Activated naive CD4-positive, alpha-beta T cell treated with anti-CD3 and anti-CD28 coated beads, Interleukin-2, amount 10 ng/mL, durations not matched to agents 5 hours and 36 hours (primary cell): ENCODE results near the gene SRSF6. TPM values are rescaled to one million over a fixed set of nuclear protein-coding genes. Genes with fewer than 3 reads are reported as not detected.

ENCODE experiments used
- total RNA-seq, 2 experiments: library from RNA; stranded (reverse); gene quantifications; one replicate each; pipeline ENCODE4 v1.2.3, GENCODE V29; 2021

SRSF6 gene
- total RNA-seq, result 100 to 1,000 TPM; 164 to 168 TPM

GRCh38 chr20:43457640-43458421 is at the start of gene SRSF6:
Gene SRSF6, plus strand, starts transcription at chr20:43457896. Its CDS starts 138 bp downstream, at chr20:43458034.

GRCh38 chr20:43507150-43508080 is 49.7 kb downstream of the SRSF6 start, which contains the start of gene L3MBTL1:
Gene L3MBTL1, plus strand, starts transcription at chr20:43507697. Its CDS starts 5,807 bp downstream, at chr20:43513504.

Other genes with a start within 250 kb of the SRSF6 start
- 1 to 10 TPM; 8.0 to 9.3 TPM for gene L3MBTL1, start 49.8 kb downstream of the SRSF6 start, total RNA-seq
- under 1 TPM; 0.28 to 0.63 TPM for gene SGK2, start 101.1 kb downstream of the SRSF6 start, total RNA-seq
- gene IFT52, start 133.0 kb downstream of the SRSF6 start, total RNA-seq, result 10 to 100 TPM; 12.5 to 14.4 TPM
- gene MYBL2, start 209.2 kb downstream of the SRSF6 start, total RNA-seq, result 10 to 100 TPM; 64.7 to 65.7 TPM